Prostate gland (tissue), 1 donor: ENCODE results near the gene SEC14L6.

Experiments used
- POLR2A ChIP-seq: fragments of 450-650 bp; IDR thresholded peaks from one replicate; pipeline ENCODE4 v1.6.1; 2016; ENCODE audit warnings: antibody characterized with exemption, mild to moderate bottlenecking
- POLR2AphosphoS5 ChIP-seq: sonication (generic); formaldehyde crosslinking; IDR thresholded peaks from one replicate; pipeline ENCODE4 v1.6.1; 2017; ENCODE audit warnings: antibody characterized with exemption

DNA sequence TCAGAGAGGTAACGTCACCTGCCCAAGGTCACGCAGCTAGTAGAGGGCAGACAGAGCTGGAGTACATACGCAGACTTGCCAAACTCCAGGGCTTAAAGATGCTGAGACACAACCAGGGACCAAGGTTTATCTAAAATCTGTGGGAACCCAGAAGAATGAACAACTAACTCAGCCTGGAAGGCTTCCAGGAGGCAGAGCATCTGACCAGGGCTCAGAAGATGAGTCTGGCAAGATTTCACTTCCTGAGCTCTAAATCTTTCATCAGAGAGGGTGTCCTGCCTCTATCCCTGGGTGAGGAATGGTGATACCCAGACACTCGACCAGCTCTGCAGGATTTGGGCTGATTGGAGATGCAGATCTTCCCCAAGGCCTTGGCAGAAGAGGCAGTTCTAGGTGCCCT, 18.8 kb upstream of the SEC14L6 start:
- TF ChIP-seq POLR2AphosphoS5 (no peak), POLR2A (no peak)
